GM19372 (cell line): Measurements from ENCODE around the gene PFN1.
"Not testable (repeated sequence)": the region's sequence is repeated elsewhere in the genome, so short reads cannot be mapped to it uniquely, and the experiment has no call there.

Source experiments
- ATAC-seq: cut with Tn5 transposase; IDR thresholded peaks from one replicate; pipeline ENCODE4 v1.9.1; 2021; ENCODE audit warnings: mild to moderate bottlenecking, low read depth, moderate library complexity; ENCODE audit not compliant: unreplicated experiment

PFN1 gene

DNA sequence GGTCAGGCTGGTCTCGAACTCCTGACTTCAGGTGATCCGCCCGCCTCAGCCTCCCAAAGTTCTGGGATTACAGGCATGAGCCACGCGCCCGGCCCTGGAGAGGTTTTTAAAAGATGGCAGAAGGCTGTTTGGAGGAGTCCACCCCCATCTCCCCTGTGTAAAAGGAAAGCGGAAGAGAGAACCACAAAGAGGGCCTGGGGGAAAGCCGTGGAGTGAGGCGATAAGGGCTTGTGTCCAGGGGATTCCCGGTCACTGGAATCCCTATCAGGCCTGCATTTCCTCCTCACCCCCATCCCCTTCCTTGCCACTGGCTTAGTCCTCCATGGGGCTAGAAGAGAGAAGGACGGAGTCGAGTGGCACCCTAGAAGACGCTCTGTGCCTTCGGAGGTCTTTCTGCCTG, 16.4 kb downstream of the PFN1 start, which contains the start of gene GP1BA:
Gene GP1BA, plus strand, starts transcription at position 315 of the 400 bp plus-strand sequence. CDS start 328 bp downstream, outside the sequence.
- ATAC-seq, result no peak

DNA sequence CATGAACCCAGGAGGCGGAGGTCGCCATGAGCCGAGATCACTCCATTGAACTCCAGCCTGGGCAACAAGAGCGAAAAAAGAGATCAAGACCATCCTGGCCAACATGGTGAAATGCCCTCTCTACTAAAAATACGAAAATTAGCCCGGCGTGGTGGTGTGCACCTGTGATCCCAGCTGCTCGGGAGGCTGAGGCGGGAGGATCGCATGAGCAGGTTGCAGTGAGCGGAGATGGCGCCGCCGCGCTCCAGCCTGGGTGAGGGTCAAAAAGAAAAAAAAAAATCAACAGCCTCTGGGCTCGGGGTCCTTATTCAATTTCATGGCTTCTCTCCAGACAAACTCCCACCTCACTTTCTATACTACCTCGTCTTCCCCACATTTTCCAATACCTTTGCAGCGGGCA, 19.4 kb downstream of the PFN1 start:
- no peak for ATAC-seq

DNA sequence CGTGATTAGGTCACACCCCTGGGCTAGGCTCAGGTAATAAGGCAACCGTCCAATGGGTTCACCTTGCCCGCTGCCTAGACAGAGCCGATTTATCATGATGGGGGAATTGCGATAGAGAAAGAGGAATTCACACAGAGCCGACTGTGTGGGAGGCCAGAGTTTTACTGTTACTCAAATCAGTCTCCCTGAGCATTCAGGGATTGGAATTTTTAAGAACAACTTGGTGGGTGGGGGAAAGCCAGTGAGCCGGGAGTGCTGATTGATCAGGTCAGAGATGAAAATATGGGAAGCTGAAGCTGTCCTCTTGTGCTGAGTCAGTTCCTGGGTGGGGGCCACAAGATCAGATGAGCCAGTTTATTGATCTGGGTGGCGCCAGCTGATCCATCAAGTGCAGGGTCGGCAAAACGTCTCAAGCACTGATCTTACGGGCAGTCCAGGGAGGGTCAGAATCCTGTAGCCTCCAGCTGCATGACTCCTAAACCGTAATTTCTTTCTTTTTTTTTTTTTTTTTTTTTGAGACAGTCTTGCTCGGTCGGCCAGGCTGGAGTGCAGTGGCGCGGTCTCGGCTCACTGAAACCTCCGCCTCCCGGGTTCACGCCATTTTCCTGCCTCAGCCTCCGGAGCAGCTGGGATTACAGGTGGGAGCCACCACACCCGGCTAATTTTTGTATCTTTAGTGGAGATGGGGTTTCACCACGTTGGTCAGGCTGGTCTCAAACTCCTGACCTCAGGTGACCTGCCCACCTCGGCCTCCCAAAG, 21.6 kb downstream of the PFN1 start:
- ATAC-seq, result not testable (repeated sequence)

DNA sequence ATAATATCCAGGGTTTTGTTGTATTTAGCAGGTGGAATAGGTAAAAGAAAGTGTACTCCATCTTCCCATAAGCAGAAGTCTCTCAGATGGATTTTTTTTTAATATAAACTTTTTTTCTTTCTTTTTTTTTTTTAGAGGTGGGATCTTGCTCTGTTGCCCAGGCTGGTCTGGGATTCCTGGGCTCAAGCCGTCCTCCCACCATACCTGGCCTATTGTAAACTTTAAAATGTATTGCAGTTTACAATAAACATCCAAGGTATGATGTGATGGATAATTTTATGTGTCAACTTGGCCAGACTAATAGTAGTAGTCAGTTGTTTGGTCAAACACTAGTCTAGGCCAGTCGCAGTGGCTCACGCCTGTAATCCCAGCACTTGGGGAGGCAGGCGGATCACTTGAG, 27.0 kb downstream of the PFN1 start:
- ATAC-seq, result no peak

DNA sequence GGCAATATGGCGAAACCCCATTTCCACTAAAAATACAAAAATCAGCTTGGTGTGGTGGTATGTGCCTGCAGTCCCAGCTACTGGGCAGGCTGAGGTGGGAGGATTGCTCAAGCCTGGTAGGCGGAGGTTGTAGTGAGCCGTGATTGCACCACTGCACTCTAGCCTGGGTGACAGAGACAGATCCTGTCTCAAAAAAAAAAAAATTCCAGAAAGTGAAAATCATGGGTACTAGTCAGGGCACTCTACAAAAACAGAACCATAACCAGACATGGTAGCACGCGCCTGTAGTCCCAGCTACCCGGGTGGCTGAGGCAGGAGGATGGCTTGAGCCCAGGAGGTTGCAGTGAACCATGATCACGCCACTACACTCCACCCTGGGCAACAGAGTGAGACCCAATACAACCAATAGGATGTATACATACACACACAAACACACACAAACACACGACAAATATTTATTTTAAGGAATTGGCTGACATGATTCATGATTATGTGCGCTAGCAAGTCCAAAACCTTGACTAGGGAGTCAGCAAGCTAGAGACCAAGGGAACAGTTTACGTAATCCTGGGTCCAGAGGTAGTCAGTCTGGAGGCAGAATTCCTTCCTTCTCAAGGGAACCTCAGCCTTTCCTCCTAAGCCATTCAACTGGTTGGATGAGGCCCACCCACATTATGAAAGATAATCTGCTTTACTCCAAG, 27.8 kb downstream of the PFN1 start:
- no peak for ATAC-seq

DNA sequence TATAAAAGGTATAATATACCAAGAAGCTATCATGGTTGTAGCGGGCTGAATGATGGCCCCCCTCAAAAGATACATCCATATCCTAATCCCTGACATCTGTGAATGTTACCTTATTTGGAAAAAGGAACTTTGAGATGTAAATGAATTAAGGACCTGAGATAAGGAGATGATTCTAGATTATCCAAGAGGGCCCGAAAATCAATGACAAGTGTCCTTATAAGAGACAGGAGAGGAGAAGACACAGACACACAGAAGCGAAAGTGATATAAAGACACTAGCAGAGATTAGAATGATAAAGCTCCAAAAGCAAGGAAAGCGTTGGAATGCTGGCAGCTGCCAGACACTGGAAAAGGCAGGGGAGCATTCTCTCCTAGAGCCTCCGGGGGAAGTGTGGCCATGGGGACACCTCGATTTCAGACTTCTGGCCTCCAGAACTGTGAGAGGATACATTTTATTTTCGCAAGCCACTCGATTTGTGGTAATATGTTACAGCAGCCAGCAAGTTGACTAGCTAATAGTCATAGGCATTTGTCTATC, 28.8 kb downstream of the PFN1 start:
- ATAC-seq, result no peak

DNA sequence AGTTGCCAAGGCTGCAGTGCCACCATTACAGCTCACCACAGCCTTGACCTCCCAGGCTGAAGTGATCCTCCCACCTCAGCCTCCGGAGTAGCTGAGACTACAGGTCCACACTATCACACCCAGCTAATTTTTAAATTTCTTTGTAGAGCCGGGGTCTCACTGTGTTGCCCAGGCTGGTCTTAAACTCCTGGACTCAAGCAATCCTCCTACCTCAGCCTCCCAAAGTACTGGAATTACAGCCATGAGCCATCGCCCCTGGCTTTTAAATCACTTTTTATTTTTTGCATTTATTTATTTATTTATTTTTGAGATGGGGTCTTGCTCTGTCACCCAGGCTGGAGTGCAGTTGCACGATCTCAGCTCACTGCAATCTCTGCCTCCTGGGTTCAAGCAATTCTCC, 33.8 kb downstream of the PFN1 start:
- not testable (repeated sequence) for ATAC-seq

DNA sequence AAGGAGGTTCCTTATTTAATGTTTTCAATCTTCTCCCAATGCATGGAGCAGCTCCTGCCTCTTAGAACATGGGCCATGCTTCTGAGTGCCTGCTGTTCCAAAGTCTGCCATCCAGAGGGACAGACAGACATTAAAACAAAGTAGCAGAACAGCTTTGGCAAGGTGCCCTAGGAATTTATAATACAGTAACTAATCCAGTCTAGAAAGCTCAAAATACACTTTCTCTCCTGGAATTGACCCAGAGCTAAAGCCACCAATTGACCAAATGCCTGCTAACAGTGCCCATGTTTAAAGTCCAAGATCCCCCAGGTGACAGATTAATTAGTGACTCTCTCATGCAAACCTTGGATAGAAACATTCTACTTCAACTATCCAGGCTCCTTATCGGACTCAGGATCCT, 34.3 kb downstream of the PFN1 start:
- ATAC-seq, result no peak

DNA sequence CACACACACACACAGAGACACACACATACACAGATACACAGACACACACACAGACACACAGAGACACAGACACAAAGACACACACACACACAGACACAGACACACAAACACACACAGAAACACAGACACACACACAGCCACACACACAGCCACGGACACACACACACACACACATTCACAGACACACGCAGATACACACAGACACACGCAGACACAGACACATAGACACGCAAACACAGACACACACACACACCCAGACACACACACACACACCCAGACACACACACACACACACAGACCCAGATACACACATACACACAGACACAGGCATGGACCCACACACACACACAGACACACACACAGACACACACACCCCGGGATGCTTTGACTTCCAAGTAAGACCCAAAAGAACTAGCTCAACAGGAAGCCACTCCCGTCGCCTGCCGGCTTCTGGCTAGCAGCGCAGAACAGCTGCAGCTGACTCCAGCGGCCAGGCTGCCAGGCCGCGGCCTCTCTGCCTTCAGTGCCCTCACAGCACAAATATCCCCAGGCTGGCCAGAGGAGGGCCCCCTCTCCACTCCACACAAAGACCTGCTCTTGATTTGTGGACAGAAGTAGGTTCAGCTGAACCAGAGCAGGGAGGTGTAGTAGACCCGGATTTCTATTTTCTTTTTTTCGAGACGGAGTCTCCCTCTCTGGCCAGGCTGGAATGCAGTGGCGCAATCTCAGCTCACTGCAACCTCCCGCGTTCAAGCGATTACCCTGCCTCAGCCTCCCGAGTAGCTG, 39.4 kb downstream of the PFN1 start:
- ATAC-seq, result no peak

DNA sequence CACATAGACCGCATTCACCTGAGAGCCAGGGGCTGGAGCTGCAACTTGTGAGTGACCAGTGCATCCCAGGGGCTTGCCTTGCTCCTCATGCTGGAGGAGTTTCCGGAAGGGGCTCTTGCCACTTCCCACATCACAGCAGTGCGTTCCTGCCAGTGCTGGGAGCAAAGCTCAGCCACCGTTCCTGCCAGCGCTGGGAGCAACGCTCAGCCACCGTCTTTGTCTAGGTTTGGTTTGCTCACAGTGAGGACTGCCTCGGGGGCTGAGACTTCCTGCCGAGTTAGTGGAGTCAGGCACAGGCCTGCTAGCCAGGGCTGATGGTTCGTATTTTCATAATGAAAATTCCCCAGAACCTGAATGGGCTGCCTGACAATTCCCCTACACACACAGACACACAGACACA, 40.0 kb downstream of the PFN1 start:
- no peak for ATAC-seq

DNA sequence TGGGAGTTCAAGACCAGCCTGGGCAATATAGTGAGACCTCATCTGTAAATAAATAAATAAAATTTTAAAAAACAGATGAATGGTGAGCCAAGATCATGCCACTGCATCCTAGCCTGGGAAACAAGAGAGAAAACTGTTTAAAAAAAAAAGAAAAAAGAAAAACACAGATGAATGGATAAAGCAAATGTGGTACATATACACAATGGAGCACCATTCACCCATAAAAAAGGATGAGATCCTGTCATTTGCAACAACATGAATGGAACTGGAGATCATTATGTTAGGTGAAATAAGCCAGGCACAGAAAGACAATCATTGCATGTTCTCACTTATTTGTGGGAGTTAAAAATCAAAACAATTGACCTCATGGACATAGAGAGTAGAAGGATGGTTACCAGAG, 41.7 kb downstream of the PFN1 start:
- ATAC-seq, result not testable (repeated sequence)

DNA sequence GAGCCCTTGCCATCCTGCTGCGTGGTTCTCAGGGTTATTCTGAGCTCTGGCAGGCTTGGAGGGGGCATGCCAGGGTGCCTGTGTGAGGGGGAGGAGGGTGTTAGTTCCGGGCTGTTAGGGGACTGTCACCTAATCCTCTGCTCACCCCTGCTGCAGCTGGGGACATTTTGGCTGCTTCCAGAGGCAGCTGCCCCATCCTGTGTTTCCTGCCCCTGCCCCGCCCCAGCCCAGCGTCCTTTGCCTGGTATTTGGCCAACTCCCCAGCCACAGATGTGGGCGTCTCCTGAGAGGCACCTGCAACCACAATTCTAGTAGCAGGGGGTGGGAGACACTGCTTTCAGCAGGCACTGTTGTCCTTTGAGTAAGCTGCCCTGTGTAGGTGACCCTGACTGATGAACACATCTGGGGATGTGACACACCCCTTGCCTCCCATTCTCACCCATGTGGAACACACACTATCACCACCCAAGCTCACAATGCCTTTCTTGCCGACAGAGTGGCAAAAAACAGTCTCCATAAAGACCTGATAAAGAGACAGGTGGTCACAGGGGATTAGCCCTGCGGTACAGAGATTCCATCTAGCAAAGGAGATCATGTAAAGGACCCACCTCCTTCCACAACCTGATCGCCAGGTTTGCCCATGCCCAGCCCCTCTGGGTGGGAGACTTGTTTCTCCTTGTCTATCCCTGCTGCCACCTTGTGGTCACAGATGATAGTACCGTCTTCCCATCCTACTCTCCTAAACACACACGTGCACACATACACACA, 45.1 kb downstream of the PFN1 start, which contains the start of gene CHRNE:
Gene CHRNE, minus strand, starts transcription at position 48 of the 768 bp plus-strand sequence. Its CDS starts 35 bp downstream, at position 13.
- no peak for ATAC-seq

DNA sequence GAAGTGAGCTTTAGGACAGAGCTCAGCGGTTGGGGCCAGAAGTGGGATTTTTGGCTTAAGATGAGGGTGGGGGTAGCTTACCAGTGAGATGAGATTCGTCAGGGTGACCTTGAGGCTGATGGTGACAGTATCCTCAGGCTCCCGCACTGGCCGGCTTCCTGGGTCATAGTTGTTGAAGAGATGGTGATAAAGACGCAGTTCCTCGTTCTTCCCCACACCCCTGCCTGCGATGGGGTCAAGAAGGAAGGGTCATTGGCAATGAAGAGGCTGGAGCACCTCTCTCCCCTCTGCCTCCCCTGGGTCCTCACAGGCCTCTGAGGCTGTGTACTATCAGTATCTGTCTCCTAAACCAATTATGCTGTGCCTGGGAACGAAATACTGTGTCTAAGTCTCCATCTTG, 45.8 kb downstream of the PFN1 start:
- no peak for ATAC-seq

DNA sequence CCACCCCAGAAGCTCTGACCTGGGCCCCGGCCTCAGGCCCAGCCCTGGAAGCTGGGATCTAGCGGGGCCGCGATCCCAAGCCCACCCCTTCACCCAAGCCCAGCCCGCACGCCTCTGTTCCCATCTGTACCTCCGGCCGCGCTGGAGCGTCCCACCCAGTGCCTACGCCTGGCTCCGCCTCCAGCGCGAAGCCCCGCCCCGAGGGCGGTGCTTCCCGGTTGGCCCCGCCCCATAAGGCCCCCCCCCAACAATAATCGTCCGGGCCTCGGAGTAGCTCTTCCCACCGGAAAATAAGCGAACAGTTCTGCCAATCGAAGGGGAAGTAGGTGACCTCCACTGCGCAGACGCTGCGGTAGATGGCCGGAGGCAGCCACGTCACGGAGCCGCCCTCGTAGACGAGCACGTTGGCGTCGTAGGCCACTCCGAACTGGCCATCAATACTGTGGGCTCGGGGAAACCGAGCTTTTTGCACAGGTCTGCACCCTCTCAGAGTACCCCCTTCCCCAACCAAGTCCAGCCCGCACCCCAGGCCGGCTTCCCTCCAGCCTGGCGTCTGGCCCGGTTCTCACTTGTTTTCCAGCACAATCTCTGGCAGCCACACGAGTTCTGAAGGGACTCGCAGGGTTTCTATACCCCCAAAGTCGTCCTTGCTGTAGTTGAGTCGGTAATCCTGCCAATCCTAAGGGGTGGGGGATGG, 46.5 kb downstream of the PFN1 start:
- ATAC-seq, result no peak

DNA sequence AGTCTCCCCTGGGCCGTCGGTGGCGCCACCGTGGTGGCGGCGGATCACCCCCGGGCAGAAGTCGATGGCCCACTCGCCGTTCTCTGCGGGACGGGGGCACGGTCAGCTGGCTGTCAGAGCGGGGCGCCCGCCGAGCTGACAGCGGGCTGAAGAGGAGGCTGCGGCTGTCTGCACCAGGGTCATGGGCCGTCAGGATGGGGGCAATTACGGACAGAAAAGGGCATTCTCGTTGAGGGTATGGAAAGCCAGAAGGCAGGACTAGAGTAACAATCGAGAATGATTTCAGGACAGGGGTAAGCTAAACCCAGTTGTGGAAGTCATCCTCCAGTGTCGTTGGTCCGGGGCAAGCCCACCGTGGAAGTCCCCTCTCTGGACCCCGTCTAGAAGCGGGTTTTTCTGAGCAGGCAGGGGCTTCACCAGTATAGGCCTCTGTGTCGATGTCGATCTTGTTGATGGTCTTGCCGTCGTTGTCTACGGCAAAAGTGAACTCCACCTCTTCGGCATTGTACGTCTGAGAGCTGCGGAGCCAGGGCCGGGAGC, 47.2 kb downstream of the PFN1 start:
- no peak for ATAC-seq

DNA sequence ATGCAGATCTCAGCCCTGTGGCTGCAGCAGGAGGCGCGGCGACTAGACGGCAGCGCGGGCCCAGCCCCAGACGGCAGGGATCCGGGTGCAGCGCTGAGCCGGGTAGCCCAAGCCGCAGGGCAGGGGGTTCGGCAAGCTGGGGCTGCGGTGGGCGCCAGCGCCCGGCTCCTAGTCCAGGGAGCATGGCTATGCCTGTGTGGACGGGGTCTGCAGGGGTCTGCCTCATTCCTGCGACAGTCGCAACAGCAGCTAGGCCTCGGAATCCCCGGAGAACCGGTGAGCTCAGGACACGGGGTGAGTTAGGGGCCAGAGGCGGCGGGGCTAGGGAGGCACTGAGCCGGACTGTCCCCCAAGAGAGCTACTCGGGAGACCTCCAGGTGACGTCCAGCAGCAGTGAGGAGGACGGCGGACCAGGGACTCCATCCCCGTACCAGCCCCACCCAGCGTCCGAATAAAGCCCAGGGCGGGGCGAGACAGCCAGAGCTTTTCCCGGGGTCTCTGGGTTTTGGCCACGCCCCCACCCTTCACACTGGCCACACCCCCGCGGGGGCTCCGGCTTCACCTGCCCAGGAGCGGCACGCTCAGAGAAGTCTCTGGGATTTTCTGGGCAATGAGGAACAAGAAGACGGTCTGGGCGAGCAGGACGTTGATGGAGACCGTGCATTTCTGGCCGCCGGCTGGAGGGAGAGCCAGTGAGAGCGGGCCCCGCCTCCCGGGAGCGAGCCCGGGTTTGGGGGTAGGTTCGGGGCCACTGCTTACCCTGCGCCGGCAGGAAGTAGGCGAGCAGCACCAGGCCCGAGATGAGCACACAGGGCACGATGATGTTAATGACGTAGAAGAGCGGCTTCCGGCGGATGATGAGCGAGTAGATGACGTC, 47.9 kb downstream of the PFN1 start:
- no peak for ATAC-seq

DNA sequence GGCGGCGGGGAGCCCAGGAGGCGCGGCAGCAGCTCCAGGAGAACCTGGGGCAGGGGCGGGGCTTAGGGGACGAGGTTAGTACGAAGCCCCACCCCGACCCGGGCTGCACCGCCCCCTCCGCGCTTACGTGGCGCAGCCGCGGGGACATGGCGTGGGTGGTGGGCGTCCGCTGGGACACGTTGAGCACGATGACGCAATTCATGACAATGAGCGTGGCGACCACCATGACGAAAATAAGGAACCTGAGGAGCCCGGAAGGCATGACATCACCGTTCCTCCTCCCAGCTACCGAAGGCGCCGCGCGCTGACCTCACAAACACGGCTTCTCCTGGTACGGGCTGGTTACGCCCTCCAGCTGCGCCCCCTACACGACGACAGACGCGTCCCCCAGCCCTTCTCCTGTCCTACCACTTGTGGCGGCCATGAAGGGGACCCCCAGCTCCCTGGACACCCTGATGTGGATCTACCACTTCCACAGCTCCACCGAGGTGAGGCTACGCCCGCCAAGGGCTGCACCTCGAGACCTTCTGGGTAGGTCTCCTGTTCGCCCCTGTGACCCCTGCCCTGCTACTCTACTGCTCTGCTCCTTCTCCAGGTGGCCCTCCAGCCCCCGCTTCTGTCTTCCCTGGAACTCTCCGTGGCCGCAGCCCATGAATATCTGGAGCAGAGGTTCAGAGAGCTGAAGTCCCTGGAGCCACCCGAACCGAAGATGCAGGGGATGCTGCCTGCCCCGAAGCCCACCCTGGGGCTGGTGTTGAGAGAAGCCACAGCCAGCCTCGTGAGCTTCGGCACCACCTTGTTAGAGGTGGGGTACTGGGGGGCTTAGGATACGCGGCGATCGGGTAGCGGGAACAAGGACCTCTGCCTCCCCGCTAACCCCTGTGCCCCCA, 48.7 kb downstream of the PFN1 start, which contains the start of gene C17orf107:
Gene C17orf107, plus strand, starts transcription at position 196 of the 890 bp plus-strand sequence. Its CDS starts 227 bp downstream, at position 423.
- peak; percentile 56 for ATAC-seq
